T-helper 2 cell treated with Interferon-gamma antibody and Interleukin-4, amounts not matched to agents 5 μg/mL and 100 μg/mL, for 36 hours (primary cell): ENCODE results near the gene CD80.

Experiments used
- DNase-seq: peaks from one replicate; pipeline ENCODE4 v3.0.0; 2021; ENCODE audit warnings: low spot score
- H3K27ac Mint-ChIP-seq: one replicate; pipeline ENCODE4 v1.8.0; 2021; ENCODE audit warnings: mild to moderate bottlenecking, mixed read lengths
- H3K27me3 Mint-ChIP-seq: one replicate; pipeline ENCODE4 v1.8.0; 2021; ENCODE audit warnings: low read depth, mixed read lengths
- H3K36me3 Mint-ChIP-seq: one replicate; pipeline ENCODE4 v1.8.0; 2021; ENCODE audit warnings: low read depth, mixed read lengths
- H3K4me1 Mint-ChIP-seq: one replicate; pipeline ENCODE4 v1.8.0; 2021; ENCODE audit warnings: low read depth, mixed read lengths
- H3K4me3 Mint-ChIP-seq: one replicate; pipeline ENCODE4 v1.8.0; 2022; ENCODE audit warnings: mild to moderate bottlenecking, moderate library complexity, mixed read lengths
- H3K9me3 Mint-ChIP-seq: one replicate; pipeline ENCODE4 v1.8.0; 2021; ENCODE audit warnings: mixed read lengths

Gene CD80

GRCh38 chr3:119548341-119548740 is 11.1 kb downstream of the CD80 start:
- DNase-seq, result no peak
- Mint-ChIP-seq H3K27ac (no peak overlapping the region), H3K9me3 (no peaks in the 10 kb centered on the region), H3K4me3 (no peak overlapping the region), H3K27me3 (no peaks in the 10 kb centered on the region), H3K4me1 (peaks cover 5% of the 10 kb centered on the region), H3K36me3 (peaks cover 3% of the 10 kb centered on the region)

GRCh38 chr3:119547227-119547626 is 12.2 kb downstream of the CD80 start:
- Mint-ChIP-seq H3K27ac (no peak overlapping the region), H3K4me1 (peaks cover 5% of the 10 kb centered on the region), H3K36me3 (peaks cover 3% of the 10 kb centered on the region), H3K9me3 (no peaks in the 10 kb centered on the region), H3K4me3 (no peak overlapping the region), H3K27me3 (no peaks in the 10 kb centered on the region)
- DNase-seq, result no peak

GRCh38 chr3:119543147-119543546 is 16.3 kb downstream of the CD80 start:
- Mint-ChIP-seq H3K9me3 (no peaks in the 10 kb centered on the region), H3K27ac (no peak overlapping the region), H3K4me1 (no peaks in the 10 kb centered on the region), H3K36me3 (peaks cover 3% of the 10 kb centered on the region), H3K4me3 (no peak overlapping the region), H3K27me3 (peaks cover 4% of the 10 kb centered on the region)
- DNase-seq, result no peak

DNA sequence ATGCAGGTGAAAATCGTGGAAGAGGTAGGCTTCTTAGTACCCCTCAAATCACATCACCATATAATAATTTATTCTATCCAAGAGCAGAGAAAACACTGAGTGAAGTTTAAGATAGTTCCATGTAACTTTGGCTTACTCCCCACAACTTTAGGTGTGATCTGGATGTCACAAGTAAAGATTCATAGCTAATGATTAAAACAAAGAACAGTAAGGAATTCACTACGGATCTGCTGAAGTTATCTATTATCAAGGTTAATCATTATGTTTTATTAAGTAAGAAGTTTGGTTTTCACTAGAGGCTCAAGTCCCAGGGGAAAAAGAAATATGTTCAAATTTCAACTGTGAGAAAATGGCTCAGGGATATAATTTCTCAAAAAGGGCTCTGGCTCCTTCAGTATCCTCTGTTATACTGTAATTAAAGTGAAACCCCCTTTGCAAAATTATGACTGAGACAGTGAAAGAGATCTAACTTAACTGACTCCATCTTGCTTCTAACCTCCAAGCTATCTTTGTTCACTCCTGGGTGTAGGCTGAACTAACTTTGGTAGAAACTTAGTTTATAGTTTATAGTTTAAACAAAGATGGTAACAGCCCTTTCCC is 17.1 kb downstream of the CD80 start:
- Mint-ChIP-seq H3K9me3 (no peaks in the 10 kb centered on the region), H3K27me3 (peaks cover 4% of the 10 kb centered on the region), H3K4me1 (no peaks in the 10 kb centered on the region), H3K36me3 (peaks cover 3% of the 10 kb centered on the region), H3K27ac (no peak overlapping the region), H3K4me3 (no peak overlapping the region)
- DNase-seq, result no peak

- no peak for DNase-seq
- Mint-ChIP-seq H3K9me3 (no peaks in the 10 kb centered on the region), H3K4me1 (no peaks in the 10 kb centered on the region), H3K4me3 (no peak overlapping the region), H3K36me3 (peaks cover 3% of the 10 kb centered on the region), H3K27me3 (peaks cover 4% of the 10 kb centered on the region), H3K27ac (no peak overlapping the region)
Measured at GRCh38 chr3:119541547-119541946, 17.9 kb downstream of the CD80 start.

DNA sequence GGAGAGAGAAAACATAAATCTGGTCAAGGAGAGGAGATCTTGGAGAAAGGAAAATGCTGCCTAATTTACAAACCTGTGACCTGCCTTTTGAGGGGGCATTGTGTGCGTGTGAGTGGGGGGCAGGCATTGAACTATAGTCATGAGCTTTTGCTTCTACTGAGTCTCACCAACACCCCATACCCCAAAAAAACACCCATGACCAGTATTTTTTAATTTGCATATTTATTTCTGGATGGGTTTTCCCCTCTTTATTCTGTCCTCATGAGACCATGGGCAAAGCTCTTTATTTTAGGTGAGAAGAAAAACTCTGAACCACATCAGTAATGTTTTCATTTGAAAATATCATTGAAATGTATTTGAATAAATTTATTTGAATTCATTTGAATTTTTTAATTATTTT is 20.6 kb downstream of the CD80 start:
- H3K27me3 Mint-ChIP-seq, result peaks cover 4% of the 10 kb centered on the region
- H3K4me1 Mint-ChIP-seq, result no peaks in the 10 kb centered on the region
- H3K27ac Mint-ChIP-seq, result no peak overlapping the region
- no peak for DNase-seq
- H3K9me3 Mint-ChIP-seq, result no peaks in the 10 kb centered on the region
- H3K4me3 Mint-ChIP-seq, result no peak overlapping the region
- no peaks in the 10 kb centered on the region for H3K36me3 Mint-ChIP-seq

DNA sequence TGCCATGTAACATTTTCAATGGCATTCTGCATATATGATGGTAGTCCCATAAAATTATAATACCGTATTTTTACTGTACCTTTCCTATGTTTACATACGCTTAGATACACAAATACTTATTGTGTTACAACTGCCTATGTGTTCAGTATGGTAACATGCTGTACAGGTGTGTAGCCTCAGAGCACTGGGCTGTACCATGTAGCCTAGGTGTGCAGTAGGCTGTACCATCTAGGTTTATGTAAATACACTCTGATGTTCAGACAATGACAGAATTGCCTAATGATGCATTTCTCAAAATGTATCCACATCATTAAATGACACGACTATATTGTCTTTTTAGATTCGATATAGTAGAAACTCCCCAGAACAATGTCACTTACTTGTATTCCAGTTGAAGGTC is 22.7 kb downstream of the CD80 start:
- DNase-seq, result no peak
- no peaks in the 10 kb centered on the region for H3K9me3 Mint-ChIP-seq
- H3K27me3 Mint-ChIP-seq, result peaks cover 3% of the 10 kb centered on the region
- H3K27ac Mint-ChIP-seq, result no peak overlapping the region
- H3K4me1 Mint-ChIP-seq, result no peaks in the 10 kb centered on the region
- H3K36me3 Mint-ChIP-seq, result no peaks in the 10 kb centered on the region
- no peak overlapping the region for H3K4me3 Mint-ChIP-seq

DNA sequence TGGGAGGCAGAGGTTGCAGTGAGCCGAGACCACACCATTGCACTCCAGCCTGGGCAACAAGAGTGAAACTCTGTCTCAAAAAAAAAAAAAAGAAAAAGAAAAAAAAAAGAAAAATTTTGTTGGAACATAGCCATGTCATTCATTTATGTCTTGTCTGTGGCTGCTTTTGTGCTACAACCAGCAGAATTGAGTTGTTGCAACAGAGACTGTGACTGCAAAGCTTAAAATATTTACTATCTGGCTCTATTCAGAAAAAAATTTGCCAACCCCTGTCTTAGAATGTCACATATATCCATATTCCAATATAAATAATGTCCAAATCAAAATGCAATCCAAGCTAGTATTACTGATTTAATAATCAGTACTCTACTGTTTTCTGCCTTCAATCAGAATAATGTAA is 25.1 kb downstream of the CD80 start:
- no peak for DNase-seq
- Mint-ChIP-seq H3K27me3 (no peaks in the 10 kb centered on the region), H3K36me3 (no peaks in the 10 kb centered on the region), H3K4me3 (no peak overlapping the region), H3K4me1 (no peaks in the 10 kb centered on the region), H3K27ac (no peak overlapping the region), H3K9me3 (no peaks in the 10 kb centered on the region)

GRCh38 chr3:119531151-119531550 is 28.3 kb downstream of the CD80 start:
- H3K36me3 Mint-ChIP-seq, result peaks cover 9% of the 10 kb centered on the region
- H3K27me3 Mint-ChIP-seq, result no peaks in the 10 kb centered on the region
- no peak for DNase-seq
- H3K9me3 Mint-ChIP-seq, result no peaks in the 10 kb centered on the region
- H3K4me1 Mint-ChIP-seq, result no peaks in the 10 kb centered on the region
- no peak overlapping the region for H3K4me3 Mint-ChIP-seq
- H3K27ac Mint-ChIP-seq, result no peak overlapping the region

- no peak overlapping the region for H3K27ac Mint-ChIP-seq
- H3K4me1 Mint-ChIP-seq, result no peaks in the 10 kb centered on the region
- no peaks in the 10 kb centered on the region for H3K9me3 Mint-ChIP-seq
- no peak for DNase-seq
- no peak overlapping the region for H3K4me3 Mint-ChIP-seq
- H3K36me3 Mint-ChIP-seq, result peaks cover 10% of the 10 kb centered on the region
- no peaks in the 10 kb centered on the region for H3K27me3 Mint-ChIP-seq
Measured at GRCh38 chr3:119530456-119530855, 29.0 kb downstream of the CD80 start.

DNA sequence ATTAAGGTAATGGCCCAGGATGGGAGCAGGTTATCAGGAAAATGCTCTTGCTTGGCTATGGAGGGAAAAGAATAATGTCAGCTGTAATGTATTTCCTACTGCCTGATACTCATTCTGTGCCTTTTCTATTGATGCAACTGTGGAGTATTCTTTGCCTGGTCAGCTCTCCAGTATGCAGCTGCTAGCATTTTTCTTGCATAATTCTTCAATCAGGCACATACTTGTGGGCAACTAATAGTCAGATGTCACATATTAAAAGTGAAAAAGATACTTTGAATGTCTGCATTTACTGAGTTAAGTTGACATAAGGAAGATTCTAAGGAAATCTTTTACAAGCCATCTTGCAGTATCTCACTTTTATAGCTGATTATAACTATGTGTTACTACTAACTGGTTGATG is 29.5 kb downstream of the CD80 start:
- no peaks in the 10 kb centered on the region for H3K27me3 Mint-ChIP-seq
- no peaks in the 10 kb centered on the region for H3K4me1 Mint-ChIP-seq
- H3K4me3 Mint-ChIP-seq, result no peak overlapping the region
- no peaks in the 10 kb centered on the region for H3K9me3 Mint-ChIP-seq
- DNase-seq, result no peak
- H3K36me3 Mint-ChIP-seq, result peaks cover 11% of the 10 kb centered on the region
- H3K27ac Mint-ChIP-seq, result no peak overlapping the region

- Mint-ChIP-seq H3K4me3 (no peak overlapping the region), H3K27me3 (no peaks in the 10 kb centered on the region), H3K27ac (no peak overlapping the region), H3K9me3 (no peaks in the 10 kb centered on the region), H3K36me3 (peaks cover 25% of the 10 kb centered on the region), H3K4me1 (peaks cover 4% of the 10 kb centered on the region)
- no peak for DNase-seq
Measured at GRCh38 chr3:119527714-119528113, 31.7 kb downstream of the CD80 start.

DNA sequence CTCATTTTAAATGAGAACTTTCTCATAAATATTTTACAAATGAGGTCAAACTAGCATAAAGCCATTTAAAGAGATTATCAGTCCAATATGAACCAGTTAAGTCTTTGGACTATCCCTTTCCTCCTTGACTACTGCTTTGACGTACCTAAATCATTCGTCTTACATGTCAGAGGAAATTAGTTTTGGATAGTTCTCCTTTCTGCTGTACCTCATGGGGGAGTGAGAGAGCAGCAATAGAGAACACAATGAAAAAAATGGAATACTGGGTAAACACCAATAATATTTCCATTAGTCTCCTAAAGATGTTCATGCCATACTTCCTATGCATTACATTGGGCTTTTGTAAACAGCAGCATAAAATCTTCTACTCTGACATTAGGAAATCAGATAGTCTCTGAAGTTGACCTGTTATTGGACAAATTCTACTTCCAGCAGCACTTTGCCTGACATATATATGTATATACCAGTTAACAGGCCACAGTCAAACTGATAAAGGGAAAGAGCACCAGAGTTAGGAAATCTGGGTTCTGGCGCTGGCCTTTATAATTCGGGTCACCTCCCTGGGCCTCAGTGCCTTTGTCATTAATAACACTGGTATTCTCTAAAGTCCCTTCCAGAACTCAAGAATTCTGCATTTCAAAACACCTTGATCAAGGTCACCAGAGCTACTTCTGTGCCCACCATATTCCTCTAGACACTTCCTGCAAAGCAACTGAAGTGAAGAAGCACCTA is 34.3 kb downstream of the CD80 start:
- H3K4me1 Mint-ChIP-seq, result peaks cover 4% of the 10 kb centered on the region
- H3K36me3 Mint-ChIP-seq, result peaks cover 44% of the 10 kb centered on the region
- no peak overlapping the region for H3K27ac Mint-ChIP-seq
- peaks cover 5% of the 10 kb centered on the region for H3K9me3 Mint-ChIP-seq
- no peaks in the 10 kb centered on the region for H3K27me3 Mint-ChIP-seq
- no peak overlapping the region for H3K4me3 Mint-ChIP-seq
- no peak for DNase-seq

DNA sequence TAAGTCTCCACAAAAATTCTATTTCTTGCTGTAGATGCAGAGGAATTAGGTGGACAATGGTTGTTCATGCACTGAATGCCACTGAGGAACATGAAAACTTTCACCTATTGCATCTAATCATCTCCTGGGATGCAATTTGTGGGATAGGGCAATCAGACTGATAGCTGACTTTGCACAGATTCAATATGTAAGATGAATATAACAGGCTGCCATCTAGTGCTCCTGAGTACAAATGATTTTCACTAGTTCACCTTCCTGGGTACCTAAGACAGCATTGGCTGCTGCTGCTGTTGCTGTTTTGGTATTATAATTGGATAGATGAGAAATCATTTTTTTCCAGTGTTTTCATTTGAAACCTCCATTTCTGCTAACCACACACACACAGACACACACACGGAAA is 41.4 kb downstream of the CD80 start:
- Mint-ChIP-seq H3K36me3 (peaks cover 72% of the 10 kb centered on the region), H3K4me1 (peaks cover 3% of the 10 kb centered on the region), H3K27ac (no peak overlapping the region), H3K9me3 (peaks cover 11% of the 10 kb centered on the region), H3K27me3 (no peaks in the 10 kb centered on the region), H3K4me3 (no peak overlapping the region)
- no peak for DNase-seq

DNA sequence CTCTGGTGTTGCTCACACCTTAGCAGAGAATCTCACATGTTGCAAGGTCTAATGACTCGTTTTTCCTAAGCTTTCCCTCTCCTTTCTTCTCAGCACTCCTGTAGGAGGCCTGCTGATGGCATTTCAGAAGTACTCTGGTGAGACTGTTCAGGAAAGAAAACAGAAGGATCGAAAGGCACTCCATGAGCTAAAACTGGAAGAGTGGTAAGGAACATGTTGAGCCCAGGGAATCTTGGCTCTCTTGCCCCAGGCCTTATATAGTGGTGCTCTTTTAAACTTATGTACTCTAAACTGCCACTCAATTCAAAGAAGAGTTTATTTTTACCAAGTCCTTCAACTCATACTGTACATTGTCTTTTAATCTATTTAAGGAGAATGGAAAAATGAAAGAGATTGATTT is 42.3 kb downstream of the CD80 start:
- H3K9me3 Mint-ChIP-seq, result peaks cover 11% of the 10 kb centered on the region
- no peak for DNase-seq
- no peak overlapping the region for H3K4me3 Mint-ChIP-seq
- peaks cover 69% of the 10 kb centered on the region for H3K36me3 Mint-ChIP-seq
- peaks cover 3% of the 10 kb centered on the region for H3K4me1 Mint-ChIP-seq
- H3K27me3 Mint-ChIP-seq, result no peaks in the 10 kb centered on the region
- no peak overlapping the region for H3K27ac Mint-ChIP-seq
